ENCODE measurements around the gene PPIAL4G. TPM values are rescaled to one million over a fixed set of nuclear protein-coding genes. Genes with fewer than 3 reads are reported as not detected.

Gene PPIAL4G
- total RNA-seq: not detected in 2 replicates

DNA sequence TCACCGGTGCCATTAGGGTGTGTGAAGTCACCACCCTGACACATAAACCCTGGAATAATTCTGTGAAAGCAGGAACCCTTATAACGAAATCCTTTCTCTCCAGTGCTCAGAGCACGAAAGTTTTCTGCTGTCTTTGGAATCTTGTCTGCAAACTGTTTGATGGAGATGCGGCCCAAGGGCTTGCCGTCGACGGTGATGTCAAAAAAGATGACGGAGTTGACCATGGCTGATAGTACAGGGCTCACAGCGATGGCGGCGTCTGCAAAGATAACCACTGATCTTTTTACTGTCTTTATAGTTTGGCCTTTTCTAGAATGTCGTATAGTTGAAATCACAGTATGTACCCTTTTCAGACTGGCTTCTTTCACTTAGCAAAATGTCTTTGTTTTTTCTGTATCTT lies at the start of gene PPIAL4G:
Gene PPIAL4G (minus strand): TSS at position 274 of the 400 bp plus-strand sequence. CDS start 50 bp downstream, at position 224.

Other genes with a start within 250 kb of the PPIAL4G start
- 37.4 and 56.7 TPM in 2 replicates for gene NBPF14, start 112.7 kb upstream of the PPIAL4G start, total RNA-seq